ENCODE measurements around the gene TTC16. TPM values are rescaled to one million over a fixed set of nuclear protein-coding genes. Genes with fewer than 3 reads are reported as not detected.
"Not testable (repeated sequence)": the region's sequence is repeated elsewhere in the genome, so short reads cannot be mapped to it uniquely, and the experiment has no call there.

Gene TTC16
- total RNA-seq, 8 experiments from 2014 or later, result 0.05 to 0.57 (median 0.28) TPM

- in situ Hi-C loops (cut with MboI; ENCODE audit: low pct_unique_long_range_greater_than_20kb in 2 of 9, low sequenced_read_pairs in 9 of 9, unreplicated experiment in 9 of 9), result no loop called here
- ATAC-seq (replicated peaks in 6 of 8), result peak in 6 of 8 experiments; percentile 43 to 80 (median 76)
- Histone ChIP-seq H3K4me1 (replicated peaks in 1 of 2) (peaks cover 2 to 14% of the 10 kb centered on the region in 2 donors), H3K4me3 (peak overlapping the region; percentile 61 to 93 (median 73)), H3K27ac (peak overlapping the region; percentile 80 to 94)
- 9 to 80% (median 34%) methylated on average over 1 to 8 of the region's 61 CpGs; no CpG with 5 or more reads in 4 of the 10 experiments for WGBS, 10 experiments
These were observed 39.5 kb downstream of the TTC16 start for GRCh38 chr9:127755061-127756060.

GRCh38 chr9:127756233-127756632 is 40.4 kb downstream of the TTC16 start:
- in situ Hi-C loops (cut with MboI; ENCODE audit: low pct_unique_long_range_greater_than_20kb in 2 of 9, low sequenced_read_pairs in 9 of 9, unreplicated experiment in 9 of 9), result no loop called here
- 50 to 100% (median 80%) methylated on average over 1 to 2 of the region's 3 CpGs; no CpG with 5 or more reads in 5 of the 10 experiments for WGBS, 10 experiments
- no peak for ATAC-seq (replicated peaks in 6 of 8)
- Histone ChIP-seq H3K27ac (no peak overlapping the region), H3K4me3 (no peak overlapping the region), H3K4me1 (replicated peaks in 1 of 2) (peaks cover 2 to 14% of the 10 kb centered on the region in 2 donors)

GRCh38 chr9:127756776-127757175 is 40.9 kb downstream of the TTC16 start:
- in situ Hi-C loops (cut with MboI; ENCODE audit: low pct_unique_long_range_greater_than_20kb in 2 of 9, low sequenced_read_pairs in 9 of 9, unreplicated experiment in 9 of 9), result not testable (repeated sequence)

GRCh38 chr9:127758843-127759242 is 43.0 kb downstream of the TTC16 start:
- ATAC-seq (replicated peaks in 6 of 8), result no peak
- Histone ChIP-seq H3K27ac (no peak overlapping the region), H3K4me1 (replicated peaks in 1 of 2) (peaks cover 0 to 7% of the 10 kb centered on the region in 2 donors), H3K4me3 (no peak overlapping the region)
- 57 to 100% (median 72%) methylated on average over 1 to 3 of the region's 5 CpGs; no CpG with 5 or more reads in 5 of the 10 experiments for WGBS, 10 experiments
- in situ Hi-C loops (cut with MboI; ENCODE audit: low pct_unique_long_range_greater_than_20kb in 2 of 9, low sequenced_read_pairs in 9 of 9, unreplicated experiment in 9 of 9), result no loop called here

More at GRCh38 chr9:127756776-127757175, 40.9 kb downstream of the TTC16 start:
- peaks cover 6 to 14% of the 10 kb centered on the region in 2 donors for H3K4me1 ChIP-seq (replicated peaks in 1 of 2)
- ATAC-seq (replicated peaks in 6 of 8); H3K4me3 ChIP-seq; H3K27ac ChIP-seq: not testable (repeated sequence)
- WGBS, 10 experiments, result 31 to 81% (median 76%) methylated on average over 2 to 8 of the region's 11 CpGs; no CpG with 5 or more reads in 2 of the 10 experiments

- Histone ChIP-seq H3K4me1 (replicated peaks in 1 of 2) (peaks cover 0 to 7% of the 10 kb centered on the region in 2 donors), H3K27ac (no peak overlapping the region), H3K4me3 (no peak overlapping the region)
- in situ Hi-C loops (cut with MboI; ENCODE audit: low pct_unique_long_range_greater_than_20kb in 2 of 9, low sequenced_read_pairs in 9 of 9, unreplicated experiment in 9 of 9), result no loop called here
- no peak for ATAC-seq (replicated peaks in 6 of 8)
- 76 to 100% (median 80%) methylated on average over 1 to 4 of the region's 5 CpGs; no CpG with 5 or more reads in 3 of the 10 experiments for WGBS, 10 experiments
These were observed 45.2 kb downstream of the TTC16 start for GRCh38 chr9:127761061-127761460.

- no peak overlapping the region for H3K4me3 ChIP-seq
- WGBS, 10 experiments, result 0 to 52% (median 35%) methylated on average over 1 to 2 of the region's 5 CpGs; no CpG with 5 or more reads in 4 of the 10 experiments
- H3K4me1 ChIP-seq (replicated peaks in 1 of 2), result peaks cover 0 to 7% of the 10 kb centered on the region in 2 donors
- peak in 6 of 8 experiments; percentile 9 to 66 (median 30) for ATAC-seq (replicated peaks in 6 of 8)
- no peak overlapping the region for H3K27ac ChIP-seq
- in situ Hi-C loops (cut with MboI; ENCODE audit: low pct_unique_long_range_greater_than_20kb in 2 of 9, low sequenced_read_pairs in 9 of 9, unreplicated experiment in 9 of 9), result no loop called here
These were observed 45.6 kb downstream of the TTC16 start for GRCh38 chr9:127761491-127761956.

GRCh38 chr9:127762111-127762676 is 46.3 kb downstream of the TTC16 start:
- in situ Hi-C loops (cut with MboI; ENCODE audit: low pct_unique_long_range_greater_than_20kb in 2 of 9, low sequenced_read_pairs in 9 of 9, unreplicated experiment in 9 of 9), result no loop called here
- Histone ChIP-seq H3K4me1 (replicated peaks in 1 of 2) (peaks cover 0 to 7% of the 10 kb centered on the region in 2 donors), H3K27ac (no peak overlapping the region), H3K4me3 (no peak overlapping the region)
- 40 to 76% (median 49%) methylated on average over 1 to 5 of the region's 16 CpGs; no CpG with 5 or more reads in 6 of the 10 experiments for WGBS, 10 experiments
- ATAC-seq (replicated peaks in 6 of 8), result peak in 2 of 8 experiments; percentile 10 to 11

GRCh38 chr9:127763918-127764384 is 48.1 kb downstream of the TTC16 start:
- WGBS, 10 experiments, result 10 to 100% (median 67%) methylated on average over 1 to 3 of the region's 7 CpGs; no CpG with 5 or more reads in 4 of the 10 experiments
- Histone ChIP-seq H3K27ac (no peak overlapping the region), H3K4me1 (replicated peaks in 1 of 2) (peaks cover 0 to 12% of the 10 kb centered on the region in 2 donors), H3K4me3 (no peak overlapping the region)
- peak in 5 of 8 experiments; percentile 2 to 68 (median 43) for ATAC-seq (replicated peaks in 6 of 8)
- in situ Hi-C loops (cut with MboI; ENCODE audit: low pct_unique_long_range_greater_than_20kb in 2 of 9, low sequenced_read_pairs in 9 of 9, unreplicated experiment in 9 of 9), result no loop called here

GRCh38 chr9:127765418-127765817 is 49.5 kb downstream of the TTC16 start:
- no peak overlapping the region for H3K27ac ChIP-seq
- H3K4me3 ChIP-seq, result no peak overlapping the region
- in situ Hi-C loops (cut with MboI; ENCODE audit: low pct_unique_long_range_greater_than_20kb in 2 of 9, low sequenced_read_pairs in 9 of 9, unreplicated experiment in 9 of 9), result no loop called here
- WGBS, 10 experiments, result 80 to 100% (median 100%) methylated on average over 1 of the region's 1 CpG; no CpG with 5 or more reads in 3 of the 10 experiments
- peaks cover 0 to 13% of the 10 kb centered on the region in 2 donors for H3K4me1 ChIP-seq (replicated peaks in 1 of 2)
- ATAC-seq (replicated peaks in 6 of 8), result no peak

- no peak for ATAC-seq (replicated peaks in 6 of 8)
- no peak overlapping the region for H3K4me3 ChIP-seq
- WGBS, 10 experiments, result 0 to 100% (median 75%) methylated on average over 1 of the region's 3 CpGs; no CpG with 5 or more reads in 6 of the 10 experiments
- in situ Hi-C loops (cut with MboI; ENCODE audit: low pct_unique_long_range_greater_than_20kb in 2 of 9, low sequenced_read_pairs in 9 of 9, unreplicated experiment in 9 of 9), result no loop called here
- H3K4me1 ChIP-seq (replicated peaks in 1 of 2), result peaks cover 0 to 12% of the 10 kb centered on the region in 2 donors
- H3K27ac ChIP-seq, result no peak overlapping the region
These were observed 51.5 kb downstream of the TTC16 start for GRCh38 chr9:127767410-127767809.

GRCh38 chr9:127767909-127768331 is 52.0 kb downstream of the TTC16 start:
- Histone ChIP-seq H3K27ac (no peak overlapping the region), H3K4me1 (replicated peaks in 1 of 2) (peaks cover 0 to 12% of the 10 kb centered on the region in 2 donors), H3K4me3 (no peak overlapping the region)
- in situ Hi-C loops (cut with MboI; ENCODE audit: low pct_unique_long_range_greater_than_20kb in 2 of 9, low sequenced_read_pairs in 9 of 9, unreplicated experiment in 9 of 9), result no loop called here
- no peak for ATAC-seq (replicated peaks in 6 of 8)
- no CpG with 5 or more reads among the region's 13 CpGs for WGBS, 10 experiments

- 20 to 80% (median 67%) methylated on average over 1 to 4 of the region's 8 CpGs; no CpG with 5 or more reads in 2 of the 10 experiments for WGBS, 10 experiments
- Histone ChIP-seq H3K4me1 (replicated peaks in 1 of 2) (peaks cover 0 to 12% of the 10 kb centered on the region in 2 donors), H3K27ac (no peak overlapping the region), H3K4me3 (no peak overlapping the region)
- in situ Hi-C loops (cut with MboI; ENCODE audit: low pct_unique_long_range_greater_than_20kb in 2 of 9, low sequenced_read_pairs in 9 of 9, unreplicated experiment in 9 of 9), result no loop called here
- ATAC-seq (replicated peaks in 6 of 8), result no peak
These were observed 52.8 kb downstream of the TTC16 start for GRCh38 chr9:127768698-127769097.

All from motor neuron (in vitro differentiated cells).